Right atrium auricular region (tissue), 2 donors: ENCODE data around the gene RPTOR. TPM values are rescaled to one million over a fixed set of nuclear protein-coding genes. Genes with fewer than 3 reads are reported as not detected.

Source experiments
- DNase-seq: peaks from one replicate; pipeline ENCODE4 v3.0.0-alpha.2; 2019; ENCODE audit warnings: low spot score
- H3K27ac ChIP-seq, 2 donors: fragments of 200-600 bp; sonication (generic); 1 replicate in 1 of 2; 2 replicates in 1 of 2; pipeline ENCODE4 v1.5.1; 2016 to 2019
- H3K27me3 ChIP-seq, 2 donors: fragments of 200-600 bp; sonication (generic); one replicate each; pipeline versions ENCODE4 v1.5.1 to v1.6.0; 2017 to 2019
- H3K36me3 ChIP-seq: fragments of 200-600 bp; sonication (generic); one replicate; pipeline ENCODE4 v1.5.1; 2016
- H3K4me1 ChIP-seq, 2 donors: fragments of 200-600 bp; sonication (generic); one replicate each; pipeline versions ENCODE4 v1.5.1 to v1.6.0; 2017 to 2019
- H3K4me3 ChIP-seq, 2 donors: fragments of 200-600 bp; sonication (generic); 1 replicate in 1 of 2; 2 replicates in 1 of 2; pipeline ENCODE4 v1.5.1; 2017 to 2019; ENCODE audit warnings: mild to moderate bottlenecking in 1 of 2, moderate library complexity in 1 of 2
- H3K9me3 ChIP-seq, 2 donors: fragments of 200-600 bp; sonication (generic); one replicate each; pipeline ENCODE4 v1.5.1; 2019
- total RNA-seq, 2 donors: library from RNA; depleted of rRNA; stranded (reverse); fragments of >200 nt; gene quantifications; one replicate each; pipeline ENCODE4 v1.1.0, GENCODE V29; 2016
- TF ChIP-seq, protein P1 (sequence below), 2 donors: fragments of 200-600 bp; sonication (generic); IDR thresholded peaks; one replicate each; pipeline ENCODE4 v1.5.1; 2019; ENCODE audit warnings: antibody characterized with exemption in 2 of 2

RPTOR gene
- total RNA-seq, 2 donors from 2014 or later = 19.9 to 22.6 TPM

DNA sequence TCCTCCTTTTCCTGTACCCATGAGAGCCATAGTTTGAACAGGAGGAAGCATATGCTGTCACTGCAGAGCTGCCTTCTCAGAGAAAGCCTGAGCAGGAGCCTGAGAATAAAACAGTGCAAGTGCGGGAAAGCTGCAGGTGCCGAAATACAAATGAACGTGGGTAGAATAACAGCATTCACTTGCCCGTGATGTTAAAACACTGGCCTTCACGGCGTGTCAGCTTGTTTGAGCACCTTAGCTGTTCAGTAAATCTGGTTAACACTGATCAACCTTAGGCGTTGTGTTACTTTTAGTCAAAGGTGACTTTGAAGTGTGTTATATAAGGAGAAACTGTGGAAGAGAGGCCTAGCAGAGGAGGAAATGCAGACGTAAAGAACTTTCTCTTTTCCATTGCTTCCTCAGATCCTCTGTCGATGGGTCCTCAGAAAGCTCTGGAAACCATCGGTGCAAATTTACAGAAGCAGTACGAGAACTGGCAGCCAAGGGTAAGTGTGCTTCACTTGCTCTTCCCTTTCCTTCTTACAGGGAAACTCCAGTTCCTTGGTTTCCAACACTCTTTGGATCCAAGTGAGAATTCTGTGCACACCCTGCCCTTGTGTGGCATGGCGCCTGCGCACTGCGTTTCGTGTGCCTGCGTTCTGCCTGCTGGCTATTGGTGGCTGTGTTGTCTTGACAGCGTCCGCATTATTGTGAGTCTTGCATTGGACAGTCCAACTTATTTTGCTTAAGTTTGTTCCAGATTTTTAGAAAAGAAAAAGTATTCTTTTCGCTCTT, 98.9 kb downstream of the RPTOR start:
- Histone ChIP-seq H3K36me3 (no peaks in the 10 kb centered on the region), H3K4me3 (no peak overlapping the region), H3K27ac (no peak overlapping the region), H3K9me3 (no peaks in the 10 kb centered on the region), H3K4me1 (no peaks in the 10 kb centered on the region), H3K27me3 (no peaks in the 10 kb centered on the region)
- TF ChIP-seq, protein P1, sequence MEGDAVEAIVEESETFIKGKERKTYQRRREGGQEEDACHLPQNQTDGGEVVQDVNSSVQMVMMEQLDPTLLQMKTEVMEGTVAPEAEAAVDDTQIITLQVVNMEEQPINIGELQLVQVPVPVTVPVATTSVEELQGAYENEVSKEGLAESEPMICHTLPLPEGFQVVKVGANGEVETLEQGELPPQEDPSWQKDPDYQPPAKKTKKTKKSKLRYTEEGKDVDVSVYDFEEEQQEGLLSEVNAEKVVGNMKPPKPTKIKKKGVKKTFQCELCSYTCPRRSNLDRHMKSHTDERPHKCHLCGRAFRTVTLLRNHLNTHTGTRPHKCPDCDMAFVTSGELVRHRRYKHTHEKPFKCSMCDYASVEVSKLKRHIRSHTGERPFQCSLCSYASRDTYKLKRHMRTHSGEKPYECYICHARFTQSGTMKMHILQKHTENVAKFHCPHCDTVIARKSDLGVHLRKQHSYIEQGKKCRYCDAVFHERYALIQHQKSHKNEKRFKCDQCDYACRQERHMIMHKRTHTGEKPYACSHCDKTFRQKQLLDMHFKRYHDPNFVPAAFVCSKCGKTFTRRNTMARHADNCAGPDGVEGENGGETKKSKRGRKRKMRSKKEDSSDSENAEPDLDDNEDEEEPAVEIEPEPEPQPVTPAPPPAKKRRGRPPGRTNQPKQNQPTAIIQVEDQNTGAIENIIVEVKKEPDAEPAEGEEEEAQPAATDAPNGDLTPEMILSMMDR (IDR thresholded peaks at IDR 0.05) = no peak
- no peak for DNase-seq

DNA sequence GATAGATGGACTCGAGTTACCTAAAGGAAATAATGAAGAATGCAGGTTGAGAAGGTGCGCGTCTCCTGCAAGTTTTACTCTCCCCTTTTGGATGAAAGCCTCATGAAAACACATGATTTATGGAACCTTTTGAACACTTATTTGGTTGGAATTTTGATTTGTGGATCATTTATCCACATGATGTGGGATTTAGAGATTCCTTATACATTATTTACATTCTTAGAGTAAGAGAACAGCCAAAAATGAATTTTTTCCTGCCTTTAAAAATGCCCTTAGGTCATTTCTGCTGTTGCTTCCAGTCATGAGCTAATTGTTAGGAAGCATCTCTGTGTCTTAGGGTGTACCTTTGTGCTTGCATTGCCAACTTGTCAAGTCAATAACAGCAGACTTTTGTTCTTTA, 99.9 kb downstream of the RPTOR start:
- TF ChIP-seq, protein P1 (IDR thresholded peaks at IDR 0.05) = no peak
- Histone ChIP-seq H3K4me3 (no peak overlapping the region), H3K4me1 (peaks cover 0 to 5% of the 10 kb centered on the region in 2 donors), H3K36me3 (no peaks in the 10 kb centered on the region), H3K9me3 (no peaks in the 10 kb centered on the region), H3K27me3 (no peaks in the 10 kb centered on the region), H3K27ac (no peak overlapping the region)
- no peak for DNase-seq

DNA sequence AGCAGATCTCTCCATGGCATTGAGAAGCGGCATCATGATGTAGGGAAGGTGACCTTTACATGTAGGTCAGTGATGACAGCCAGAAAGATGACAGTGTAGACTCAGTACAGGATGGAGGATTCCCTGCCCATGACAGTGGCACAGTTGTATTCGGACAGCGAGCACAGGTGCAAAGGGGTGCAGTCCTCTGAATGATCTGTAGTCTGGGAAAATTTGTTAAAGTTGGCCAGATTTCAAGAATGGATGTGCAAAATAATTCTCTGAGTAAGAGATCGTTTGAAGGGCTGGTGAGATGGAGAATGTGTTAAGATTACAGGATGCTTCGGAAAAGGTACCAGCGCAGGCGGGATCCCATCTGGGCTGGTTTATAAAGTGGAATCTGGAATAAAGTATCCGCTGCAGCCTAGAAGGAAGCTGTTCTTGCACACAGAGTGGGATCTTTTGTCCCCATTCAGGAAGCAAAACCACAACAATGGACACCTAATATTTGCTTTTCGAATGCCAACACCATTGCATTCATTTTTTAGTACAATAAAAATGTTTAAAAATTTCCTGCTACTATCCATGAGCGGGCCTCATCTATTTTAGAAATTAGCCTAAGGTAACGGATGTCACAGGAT, 101.2 kb downstream of the RPTOR start:
- no peak overlapping the region for H3K27ac ChIP-seq
- no peak for DNase-seq
- H3K9me3 ChIP-seq = no peaks in the 10 kb centered on the region
- H3K4me1 ChIP-seq = peaks cover 0 to 18% of the 10 kb centered on the region in 2 donors
- H3K27me3 ChIP-seq = no peaks in the 10 kb centered on the region
- TF ChIP-seq, protein P1 (IDR thresholded peaks at IDR 0.05) = no peak
- H3K36me3 ChIP-seq = no peaks in the 10 kb centered on the region
- no peak overlapping the region for H3K4me3 ChIP-seq

DNA sequence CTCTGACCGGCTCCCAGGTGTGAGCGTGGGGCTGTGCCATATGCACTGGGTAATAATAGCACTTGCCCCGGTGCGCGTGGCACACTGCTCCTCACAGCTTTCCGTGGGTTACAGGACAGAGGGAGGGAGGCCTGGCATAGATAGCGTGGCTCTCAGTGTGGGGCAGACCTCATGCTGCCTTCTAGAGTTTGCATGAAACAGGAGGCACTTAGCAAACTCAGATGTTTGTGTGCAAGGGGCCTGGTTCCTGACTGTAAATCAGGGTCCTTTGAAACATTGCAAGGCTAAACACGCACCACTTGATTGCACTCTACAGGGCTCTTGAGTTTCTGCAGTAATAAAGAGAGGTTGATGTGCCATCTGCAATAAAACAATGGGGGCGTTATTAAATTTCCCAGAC, 101.7 kb downstream of the RPTOR start:
- Histone ChIP-seq H3K4me1 (peaks cover 0 to 19% of the 10 kb centered on the region in 2 donors), H3K27ac (no peak overlapping the region), H3K4me3 (no peak overlapping the region), H3K27me3 (no peaks in the 10 kb centered on the region), H3K9me3 (no peaks in the 10 kb centered on the region), H3K36me3 (no peaks in the 10 kb centered on the region)
- DNase-seq = no peak
- TF ChIP-seq, protein P1 (IDR thresholded peaks at IDR 0.05) = no peak

DNA sequence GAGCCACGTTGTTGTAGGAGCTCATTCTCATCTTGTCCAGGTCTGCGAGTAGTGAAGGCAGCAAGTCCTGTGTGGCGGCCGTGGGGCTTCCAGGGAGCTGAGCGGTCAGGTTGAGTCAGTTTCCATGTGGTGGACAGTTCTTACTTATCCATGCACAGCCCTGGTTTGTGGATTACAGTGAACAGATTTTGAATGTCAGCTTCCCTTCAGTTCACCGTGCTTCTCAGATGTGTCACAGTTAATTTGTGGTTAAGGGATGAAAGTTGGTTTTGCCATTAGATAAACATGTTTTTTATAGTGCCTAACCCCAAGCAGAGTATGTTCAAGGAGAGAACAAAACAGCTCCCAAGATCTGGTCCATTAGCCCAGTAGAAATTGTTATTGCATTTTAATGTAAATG, 103.1 kb downstream of the RPTOR start:
- peaks cover 0 to 19% of the 10 kb centered on the region in 2 donors for H3K4me1 ChIP-seq
- TF ChIP-seq, protein P1 (IDR thresholded peaks at IDR 0.05) = no peak

More for the DNA sequence above, 103.1 kb downstream of the RPTOR start:
- no peak overlapping the region for H3K27ac ChIP-seq
- no peaks in the 10 kb centered on the region for H3K27me3 ChIP-seq
- no peaks in the 10 kb centered on the region for H3K36me3 ChIP-seq
- no peaks in the 10 kb centered on the region for H3K9me3 ChIP-seq
- no peak for DNase-seq
- H3K4me3 ChIP-seq = no peak overlapping the region
